Measurements from ENCODE around the gene GCFC2. TPM values are rescaled to one million over a fixed set of nuclear protein-coding genes. Genes with fewer than 3 reads are reported as not detected.
A peak's percentile ranks its signal among the peaks of the same experiment; 100 is the strongest.

Gene GCFC2
- total and polyA plus RNA-seq, 2 of the 13 experiments (the other 11 are each of a cell fraction or from before 2014, with no cell fraction given), result 26.8 to 49.0 TPM

- no peak for TF ChIP-seq MLX (CRISPR knock-in tag; IDR thresholded peaks at IDR 0.05)
- peak; percentile 93 for TF ChIP-seq SMAD3 (CRISPR knock-in tag; IDR thresholded peaks at IDR 0.05)
- peak; percentile 66; the same call in 1 of the 2 replicates for TF ChIP-seq RERE (CRISPR knock-in tag; IDR thresholded peaks at IDR 0.05; ENCODE audit: low read depth)
- peak; percentile 90; the same call in 1 of the 2 replicates for TF ChIP-seq ZNF740 (CRISPR knock-in tag; IDR thresholded peaks at IDR 0.05)
- TF ChIP-seq RFXANK (CRISPR knock-in tag; IDR thresholded peaks at IDR 0.05), result peak; percentile 76; the same call in 1 of the 2 replicates
- TF ChIP-seq THAP7 (CRISPR knock-in tag; IDR thresholded peaks at IDR 0.05), result no peak; the same call in 1 of the 2 replicates
- no peak for TF ChIP-seq KDM1A (CRISPR knock-in tag; IDR thresholded peaks at IDR 0.05)
- TF ChIP-seq ZNF614 (CRISPR knock-in tag; IDR thresholded peaks at IDR 0.05; ENCODE audit: borderline replicate concordance), result peak; percentile 82; the same call in 1 of the 2 replicates
- TF ChIP-seq FLYWCH1 (CRISPR knock-in tag; IDR thresholded peaks at IDR 0.05), result peak; percentile 98
- peak; percentile 50; the same call in 1 of the 2 replicates for TF ChIP-seq NR2F2 (IDR thresholded peaks at IDR 0.05; ENCODE audit: borderline replicate concordance, low read depth)
- peak; percentile 31; the same call in 1 of the 2 replicates for TF ChIP-seq TFE3 (CRISPR knock-in tag; IDR thresholded peaks at IDR 0.05)
- peak; percentile 90; the same call in 1 of the 2 replicates for TF ChIP-seq MYC (CRISPR knock-in tag; IDR thresholded peaks at IDR 0.05; ENCODE audit: borderline replicate concordance)
- TF ChIP-seq RXRB (CRISPR knock-in tag; IDR thresholded peaks at IDR 0.05; ENCODE audit: borderline replicate concordance), result peak; percentile 67; the same call in 1 of the 2 replicates
- TF ChIP-seq ZSCAN29 (CRISPR knock-in tag; conservative IDR thresholded peaks at IDR 0.05), result peak; percentile 85
- TF ChIP-seq ZMYM2 (CRISPR knock-in tag; IDR thresholded peaks at IDR 0.05), result no peak
- no peak for TF ChIP-seq SCMH1 (CRISPR knock-in tag; IDR thresholded peaks at IDR 0.05; ENCODE audit: borderline replicate concordance)
- TF ChIP-seq TP53 (CRISPR knock-in tag; conservative IDR thresholded peaks at IDR 0.05), result peak; percentile 50
- TF ChIP-seq ZFP1 (CRISPR knock-in tag; IDR thresholded peaks at IDR 0.05), result peak; percentile 67; the same call in 1 of the 2 replicates
- TF ChIP-seq NCOR1 (IDR thresholded peaks at IDR 0.05; ENCODE audit: borderline replicate concordance, low read length), result no peak
- TF ChIP-seq HCFC1 (IDR thresholded peaks at IDR 0.05; ENCODE audit: low read depth, low read length), result peak; percentile 96
- TF ChIP-seq ZNF138 (CRISPR knock-in tag; IDR thresholded peaks at IDR 0.05; ENCODE audit: low read depth), result peak; percentile 77; the same call in 1 of the 2 replicates
These were observed 63.9 kb downstream of the GCFC2 start, which contains the start of gene MRPL19 (continued) for GRCh38 chr2:75646583-75647425.
